ENCODE data around the gene AMACR. TPM values are rescaled to one million over a fixed set of nuclear protein-coding genes. Genes with fewer than 3 reads are reported as not detected.

The AMACR gene
- total RNA-seq, 3 donors from 2014 or later (not counting 1 experiment from before 2014, with no cell fraction given) = 2.7 to 3.8 (median 2.9) TPM

DNA sequence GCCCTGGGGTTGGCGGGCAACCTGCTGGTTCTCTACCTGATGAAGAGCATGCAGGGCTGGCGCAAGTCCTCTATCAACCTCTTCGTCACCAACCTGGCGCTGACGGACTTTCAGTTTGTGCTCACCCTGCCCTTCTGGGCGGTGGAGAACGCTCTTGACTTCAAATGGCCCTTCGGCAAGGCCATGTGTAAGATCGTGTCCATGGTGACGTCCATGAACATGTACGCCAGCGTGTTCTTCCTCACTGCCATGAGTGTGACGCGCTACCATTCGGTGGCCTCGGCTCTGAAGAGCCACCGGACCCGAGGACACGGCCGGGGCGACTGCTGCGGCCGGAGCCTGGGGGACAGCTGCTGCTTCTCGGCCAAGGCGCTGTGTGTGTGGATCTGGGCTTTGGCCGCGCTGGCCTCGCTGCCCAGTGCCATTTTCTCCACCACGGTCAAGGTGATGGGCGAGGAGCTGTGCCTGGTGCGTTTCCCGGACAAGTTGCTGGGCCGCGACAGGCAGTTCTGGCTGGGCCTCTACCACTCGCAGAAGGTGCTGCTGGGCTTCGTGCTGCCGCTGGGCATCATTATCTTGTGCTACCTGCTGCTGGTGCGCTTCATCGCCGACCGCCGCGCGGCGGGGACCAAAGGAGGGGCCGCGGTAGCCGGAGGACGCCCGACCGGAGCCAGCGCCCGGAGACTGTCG lies 70.7 kb downstream of the AMACR start:
- Histone ChIP-seq H3K36me3 (ENCODE audit: control insufficient read depth, insufficient read depth, low read length) (no peaks in the 10 kb centered on the region), H3K9me3 (ENCODE audit: control insufficient read depth, insufficient read depth, low read length) (no peaks in the 10 kb centered on the region), H3K4me3 (ENCODE audit: low read length) (no peak overlapping the region), H3K4me1 (ENCODE audit: control insufficient read depth, insufficient read depth, low read length) (no peaks in the 10 kb centered on the region), H3K27me3 (ENCODE audit: control insufficient read depth, insufficient read depth, low read length) (peaks cover 12% of the 10 kb centered on the region), H3K27ac (ENCODE audit: low read length) (no peak overlapping the region)
- Mint-ChIP-seq H3K4me1 (no peaks in the 10 kb centered on the region), H3K27me3 (ENCODE audit: low read depth in 2 of 2) (peaks cover 26 to 51% of the 10 kb centered on the region in 2 donors), H3K36me3 (no peaks in the 10 kb centered on the region), H3K4me3 (no peak overlapping the region), H3K27ac (no peak overlapping the region), H3K9me3 (no peaks in the 10 kb centered on the region)
- TF ChIP-seq, protein P1, sequence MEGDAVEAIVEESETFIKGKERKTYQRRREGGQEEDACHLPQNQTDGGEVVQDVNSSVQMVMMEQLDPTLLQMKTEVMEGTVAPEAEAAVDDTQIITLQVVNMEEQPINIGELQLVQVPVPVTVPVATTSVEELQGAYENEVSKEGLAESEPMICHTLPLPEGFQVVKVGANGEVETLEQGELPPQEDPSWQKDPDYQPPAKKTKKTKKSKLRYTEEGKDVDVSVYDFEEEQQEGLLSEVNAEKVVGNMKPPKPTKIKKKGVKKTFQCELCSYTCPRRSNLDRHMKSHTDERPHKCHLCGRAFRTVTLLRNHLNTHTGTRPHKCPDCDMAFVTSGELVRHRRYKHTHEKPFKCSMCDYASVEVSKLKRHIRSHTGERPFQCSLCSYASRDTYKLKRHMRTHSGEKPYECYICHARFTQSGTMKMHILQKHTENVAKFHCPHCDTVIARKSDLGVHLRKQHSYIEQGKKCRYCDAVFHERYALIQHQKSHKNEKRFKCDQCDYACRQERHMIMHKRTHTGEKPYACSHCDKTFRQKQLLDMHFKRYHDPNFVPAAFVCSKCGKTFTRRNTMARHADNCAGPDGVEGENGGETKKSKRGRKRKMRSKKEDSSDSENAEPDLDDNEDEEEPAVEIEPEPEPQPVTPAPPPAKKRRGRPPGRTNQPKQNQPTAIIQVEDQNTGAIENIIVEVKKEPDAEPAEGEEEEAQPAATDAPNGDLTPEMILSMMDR (IDR thresholded peaks at IDR 0.05) = no peak
- ATAC-seq = no peak
- no peak for DNase-seq
- WGBS (ENCODE audit: insufficient coverage) = 41% methylated on average over 54 of the region's 54 CpGs
- intact Hi-C loops (cut with micrococcal nuclease) = no loop called here

DNA sequence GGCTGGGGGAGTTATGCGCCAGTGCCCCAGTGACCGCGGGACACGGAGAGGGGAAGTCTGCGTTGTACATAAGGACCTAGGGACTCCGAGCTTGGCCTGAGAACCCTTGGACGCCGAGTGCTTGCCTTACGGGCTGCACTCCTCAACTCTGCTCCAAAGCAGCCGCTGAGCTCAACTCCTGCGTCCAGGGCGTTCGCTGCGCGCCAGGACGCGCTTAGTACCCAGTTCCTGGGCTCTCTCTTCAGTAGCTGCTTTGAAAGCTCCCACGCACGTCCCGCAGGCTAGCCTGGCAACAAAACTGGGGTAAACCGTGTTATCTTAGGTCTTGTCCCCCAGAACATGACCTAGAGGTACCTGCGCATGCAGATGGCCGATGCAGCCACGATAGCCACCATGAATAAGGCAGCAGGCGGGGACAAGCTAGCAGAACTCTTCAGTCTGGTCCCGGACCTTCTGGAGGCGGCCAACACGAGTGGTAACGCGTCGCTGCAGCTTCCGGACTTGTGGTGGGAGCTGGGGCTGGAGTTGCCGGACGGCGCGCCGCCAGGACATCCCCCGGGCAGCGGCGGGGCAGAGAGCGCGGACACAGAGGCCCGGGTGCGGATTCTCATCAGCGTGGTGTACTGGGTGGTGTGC lies 71.4 kb downstream of the AMACR start, which contains the start of gene RXFP3:
Gene RXFP3, plus strand, starts transcription at position 6 of the 636 bp plus-strand sequence. Its CDS starts 355 bp downstream, at position 361.
- Histone ChIP-seq H3K4me1 (ENCODE audit: control insufficient read depth, insufficient read depth, low read length) (no peaks in the 10 kb centered on the region), H3K36me3 (ENCODE audit: control insufficient read depth, insufficient read depth, low read length) (no peaks in the 10 kb centered on the region), H3K27me3 (ENCODE audit: control insufficient read depth, insufficient read depth, low read length) (peaks cover 12% of the 10 kb centered on the region), H3K9me3 (ENCODE audit: control insufficient read depth, insufficient read depth, low read length) (no peaks in the 10 kb centered on the region), H3K27ac (ENCODE audit: low read length) (no peak within 1 kb of the TSS), H3K4me3 (ENCODE audit: low read length) (no peak within 1 kb of the TSS)
- H3K27me3 Mint-ChIP-seq (ENCODE audit: low read depth in 2 of 2) = peaks cover 27 to 52% of the 10 kb centered on the region in 2 donors
- no peaks in the 10 kb centered on the region for H3K36me3 Mint-ChIP-seq
- DNase-seq = no peak
- ATAC-seq = no peak
- H3K4me3 Mint-ChIP-seq = no peak within 1 kb of the TSS
- WGBS (ENCODE audit: insufficient coverage) = 14% methylated on average over 45 of the region's 45 CpGs
- no peaks in the 10 kb centered on the region for H3K9me3 Mint-ChIP-seq
- no peaks in the 10 kb centered on the region for H3K4me1 Mint-ChIP-seq
- TF ChIP-seq, protein P1 (IDR thresholded peaks at IDR 0.05) = no peak
- intact Hi-C loops (cut with micrococcal nuclease) = no loop called here
- no peak within 1 kb of the TSS for H3K27ac Mint-ChIP-seq

Other genes with a start within 250 kb of the AMACR start
- gene ADAMTS12, start 116.1 kb downstream of the AMACR start, total RNA-seq = not detected
- not detected for gene RXFP3, start 71.7 kb downstream of the AMACR start, total RNA-seq
- gene SLC45A2, start 23.4 kb downstream of the AMACR start, total RNA-seq = not detected
- 10 to 100 TPM; 10.5 to 11.4 (median 11.3) TPM for gene C1QTNF3, start 35.2 kb upstream of the AMACR start, total RNA-seq

All from natural killer cell (primary cell).